Osteocyte (in vitro differentiated cells): ENCODE data around the gene EHD2. TPM values are rescaled to one million over a fixed set of nuclear protein-coding genes. Genes with fewer than 3 reads are reported as not detected.
"Not testable (repeated sequence)": the region's sequence is repeated elsewhere in the genome, so short reads cannot be mapped to it uniquely, and the experiment has no call there.

Experiments
- DNase-seq: peaks from one replicate; pipeline ENCODE4 v3.0.0; 2021; ENCODE audit warnings: mixed read lengths; ENCODE audit not compliant: unreplicated experiment; ENCODE audit errors: extremely low spot score
- H3K27ac Mint-ChIP-seq: one replicate; pipeline ENCODE4 v1.8.0; 2021; ENCODE audit warnings: mild to moderate bottlenecking, mixed read lengths; ENCODE audit not compliant: unreplicated experiment
- H3K27me3 Mint-ChIP-seq: one replicate; pipeline ENCODE4 v1.8.0; 2021; ENCODE audit warnings: mixed read lengths; ENCODE audit not compliant: unreplicated experiment
- H3K36me3 Mint-ChIP-seq: one replicate; pipeline ENCODE4 v1.8.0; 2021; ENCODE audit warnings: mixed read lengths; ENCODE audit not compliant: unreplicated experiment
- H3K4me1 Mint-ChIP-seq: one replicate; pipeline ENCODE4 v1.8.0; 2021; ENCODE audit warnings: mixed read lengths; ENCODE audit not compliant: unreplicated experiment
- H3K4me3 Mint-ChIP-seq: one replicate; pipeline ENCODE4 v1.8.0; 2021; ENCODE audit warnings: mild to moderate bottlenecking, moderate library complexity, mixed read lengths; ENCODE audit not compliant: unreplicated experiment
- H3K9me3 Mint-ChIP-seq: one replicate; pipeline ENCODE4 v1.8.0; 2021; ENCODE audit warnings: mixed read lengths; ENCODE audit not compliant: unreplicated experiment
- total RNA-seq: library from RNA; stranded (reverse); gene quantifications from 2 replicates; pipeline ENCODE4 v1.2.1, GENCODE V29; 2021
- TF ChIP-seq, protein P1 (sequence below): fragments of 200-600 bp; sonication (generic); IDR thresholded peaks from 2 replicates; pipeline ENCODE4 v1.5.0; 2021; ENCODE audit warnings: antibody characterized with exemption, mild to moderate bottlenecking, moderate library complexity

EHD2 gene
- total RNA-seq, 1 donor from 2014 or later: 440 TPM

DNA sequence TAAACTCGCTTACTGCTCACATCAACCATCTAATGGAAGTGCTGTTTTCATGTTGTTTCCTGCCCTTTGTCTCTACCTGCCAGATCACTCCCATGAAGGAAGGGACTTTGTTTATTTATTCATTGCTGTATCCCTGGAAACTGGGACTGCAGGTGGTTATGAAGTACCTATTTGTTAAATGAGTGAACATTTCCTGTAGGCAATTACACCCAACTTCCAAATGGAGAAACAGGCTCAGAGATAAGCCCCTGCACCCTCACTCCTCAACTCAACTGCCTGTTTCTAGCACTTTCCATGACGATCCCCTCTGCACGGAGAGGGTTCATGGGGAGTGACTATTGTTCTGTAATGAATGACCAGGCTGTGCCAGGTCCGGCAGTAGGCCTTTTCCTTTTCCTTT, 63.3 kb downstream of the EHD2 start:
- TF ChIP-seq, protein P1, sequence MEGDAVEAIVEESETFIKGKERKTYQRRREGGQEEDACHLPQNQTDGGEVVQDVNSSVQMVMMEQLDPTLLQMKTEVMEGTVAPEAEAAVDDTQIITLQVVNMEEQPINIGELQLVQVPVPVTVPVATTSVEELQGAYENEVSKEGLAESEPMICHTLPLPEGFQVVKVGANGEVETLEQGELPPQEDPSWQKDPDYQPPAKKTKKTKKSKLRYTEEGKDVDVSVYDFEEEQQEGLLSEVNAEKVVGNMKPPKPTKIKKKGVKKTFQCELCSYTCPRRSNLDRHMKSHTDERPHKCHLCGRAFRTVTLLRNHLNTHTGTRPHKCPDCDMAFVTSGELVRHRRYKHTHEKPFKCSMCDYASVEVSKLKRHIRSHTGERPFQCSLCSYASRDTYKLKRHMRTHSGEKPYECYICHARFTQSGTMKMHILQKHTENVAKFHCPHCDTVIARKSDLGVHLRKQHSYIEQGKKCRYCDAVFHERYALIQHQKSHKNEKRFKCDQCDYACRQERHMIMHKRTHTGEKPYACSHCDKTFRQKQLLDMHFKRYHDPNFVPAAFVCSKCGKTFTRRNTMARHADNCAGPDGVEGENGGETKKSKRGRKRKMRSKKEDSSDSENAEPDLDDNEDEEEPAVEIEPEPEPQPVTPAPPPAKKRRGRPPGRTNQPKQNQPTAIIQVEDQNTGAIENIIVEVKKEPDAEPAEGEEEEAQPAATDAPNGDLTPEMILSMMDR: no peak
- H3K27ac Mint-ChIP-seq: no peak overlapping the region
- peaks cover 5% of the 10 kb centered on the region for H3K36me3 Mint-ChIP-seq
- H3K27me3 Mint-ChIP-seq: no peaks in the 10 kb centered on the region
- no peak for DNase-seq
- peak overlapping the region; percentile 44 for H3K4me3 Mint-ChIP-seq
- no peaks in the 10 kb centered on the region for H3K9me3 Mint-ChIP-seq
- H3K4me1 Mint-ChIP-seq: peaks cover 27% of the 10 kb centered on the region

- peaks cover 27% of the 10 kb centered on the region for H3K4me1 Mint-ChIP-seq
- peaks cover 14% of the 10 kb centered on the region for H3K36me3 Mint-ChIP-seq
- H3K4me3 Mint-ChIP-seq: peak overlapping the region; percentile 99
- peak overlapping the region; percentile 95 for H3K27ac Mint-ChIP-seq
- not testable (repeated sequence) for H3K27me3 Mint-ChIP-seq, DNase-seq, H3K9me3 Mint-ChIP-seq
Observed at GRCh38 chr19:47777245-47778048, 64.2 kb downstream of the EHD2 start.

DNA sequence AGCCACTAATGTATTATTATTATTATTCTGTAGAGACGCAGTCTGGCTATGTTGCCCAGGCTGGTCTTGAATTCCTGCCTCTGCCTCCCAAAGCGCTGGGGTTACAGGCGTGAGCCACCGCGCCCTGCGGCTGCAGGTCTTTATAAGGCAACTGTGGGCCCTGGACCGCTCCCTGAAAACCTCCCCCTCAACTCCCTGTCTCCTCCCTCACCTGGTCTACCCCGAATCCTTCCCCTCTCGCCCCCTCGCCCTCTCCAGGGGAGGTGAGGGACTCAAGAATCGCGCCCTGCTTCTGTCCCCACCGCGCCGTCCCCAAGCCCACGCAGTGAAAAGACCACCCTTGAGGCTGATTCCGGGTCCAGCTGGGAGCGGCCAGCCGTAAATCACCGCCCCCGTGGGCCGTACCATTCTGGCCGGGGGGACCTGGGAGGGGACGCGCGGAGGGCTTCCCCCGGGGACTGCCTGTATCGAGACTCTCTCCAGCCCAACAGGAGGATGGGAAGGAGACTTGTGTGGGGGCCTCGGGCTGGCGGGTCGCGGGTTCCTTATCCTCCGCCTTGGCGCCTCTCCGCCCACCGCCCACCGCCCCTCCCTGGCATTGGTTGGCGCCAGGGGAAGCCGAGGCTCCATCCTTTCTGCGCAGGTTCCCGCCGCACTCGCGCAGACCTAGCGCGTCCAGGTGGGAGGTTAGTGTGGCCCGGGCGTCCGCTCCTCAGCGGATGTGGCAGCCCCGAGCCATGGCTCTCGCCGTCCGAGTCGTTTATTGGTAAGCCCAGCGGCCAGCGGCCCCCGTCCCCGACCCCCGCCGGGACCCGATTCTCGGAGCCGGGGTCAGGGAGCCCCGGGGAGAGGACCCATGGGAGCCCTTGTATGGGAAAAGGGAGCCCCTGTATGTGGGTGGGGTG, 65.1 kb downstream of the EHD2 start, which contains the start of gene SELENOW:
SELENOW (plus strand) TSS at position 655 of the 905 bp plus-strand sequence; CDS start at position 738, 83 bp downstream.
- Mint-ChIP-seq H3K9me3 (no peaks in the 10 kb centered on the region), H3K4me1 (peaks cover 27% of the 10 kb centered on the region), H3K36me3 (peaks cover 15% of the 10 kb centered on the region), H3K27ac (peak within 1 kb of the TSS; percentile 95), H3K4me3 (peak within 1 kb of the TSS; percentile 99), H3K27me3 (no peaks in the 10 kb centered on the region)
- peak; percentile 93 for DNase-seq
- TF ChIP-seq, protein P1: no peak

DNA sequence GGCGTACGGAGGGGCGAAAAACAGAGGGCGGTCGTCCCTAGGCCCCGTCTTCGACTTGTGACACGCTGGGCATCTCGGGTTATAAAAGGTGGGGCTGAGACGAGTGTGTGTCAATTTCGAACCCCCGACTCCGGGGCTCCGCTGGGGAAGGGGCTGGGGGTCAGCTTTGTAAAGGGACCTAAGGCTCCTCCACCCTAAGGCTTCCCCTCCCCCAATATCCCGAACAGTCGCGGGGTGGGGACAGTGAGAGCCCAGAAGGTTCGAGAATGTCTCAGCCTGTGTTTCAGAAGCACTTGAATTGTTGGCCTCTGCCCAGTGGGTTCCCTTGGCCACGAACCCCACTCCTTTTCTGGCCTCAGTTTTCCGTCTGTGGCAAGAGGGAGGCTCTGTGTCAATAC, 65.7 kb downstream of the EHD2 start:
- Mint-ChIP-seq H3K27ac (peak overlapping the region; percentile 95), H3K4me1 (peaks cover 27% of the 10 kb centered on the region), H3K9me3 (no peaks in the 10 kb centered on the region), H3K27me3 (no peaks in the 10 kb centered on the region), H3K36me3 (peaks cover 19% of the 10 kb centered on the region), H3K4me3 (peak overlapping the region; percentile 99)
- TF ChIP-seq, protein P1: no peak
- no peak for DNase-seq

DNA sequence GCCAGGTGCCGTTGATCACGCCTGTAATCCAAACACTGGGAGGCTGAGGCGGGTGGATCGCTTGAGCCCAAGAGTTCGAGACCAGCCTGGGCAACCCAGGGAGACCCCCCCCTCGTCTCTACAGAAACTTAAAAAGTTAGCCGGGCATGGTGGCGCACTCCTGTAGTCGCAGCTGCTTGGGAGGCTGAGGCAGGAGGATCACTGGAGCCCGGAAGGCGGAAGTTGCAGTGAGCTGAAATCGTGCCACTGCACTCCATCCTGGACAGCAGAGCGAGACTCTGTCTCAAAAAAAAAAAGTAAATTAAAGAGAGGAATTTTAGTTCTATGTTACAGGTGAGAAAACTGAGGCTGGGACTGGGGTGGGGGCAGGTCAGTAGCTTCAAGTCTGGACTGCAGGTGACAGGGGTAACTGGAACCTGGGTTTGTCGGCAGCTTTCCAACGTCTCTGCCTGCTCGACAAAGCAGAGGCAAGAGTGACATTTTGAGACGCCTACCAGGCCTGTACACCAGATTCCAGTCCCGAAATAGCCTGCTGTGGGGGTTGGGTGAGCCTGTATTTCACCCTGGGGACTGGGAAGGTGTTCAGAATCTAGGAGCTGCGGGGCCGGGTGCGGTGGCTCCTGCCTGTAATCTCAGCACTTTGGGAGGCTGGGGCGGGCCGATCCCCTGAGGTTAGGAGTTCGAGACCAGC, 66.4 kb downstream of the EHD2 start:
- TF ChIP-seq, protein P1: no peak
- peaks cover 27% of the 10 kb centered on the region for H3K4me1 Mint-ChIP-seq
- H3K4me3 Mint-ChIP-seq: peak overlapping the region; percentile 99
- no peaks in the 10 kb centered on the region for H3K9me3 Mint-ChIP-seq
- H3K36me3 Mint-ChIP-seq: peaks cover 25% of the 10 kb centered on the region
- H3K27ac Mint-ChIP-seq: peak overlapping the region; percentile 95
- H3K27me3 Mint-ChIP-seq: no peaks in the 10 kb centered on the region
- no peak for DNase-seq
